ENCODE results near the gene TMEM150B. TPM values are rescaled to one million over a fixed set of nuclear protein-coding genes. Genes with fewer than 3 reads are reported as not detected.

TMEM150B gene
- total RNA-seq, 2 experiments from 2014 or later: not detected

DNA sequence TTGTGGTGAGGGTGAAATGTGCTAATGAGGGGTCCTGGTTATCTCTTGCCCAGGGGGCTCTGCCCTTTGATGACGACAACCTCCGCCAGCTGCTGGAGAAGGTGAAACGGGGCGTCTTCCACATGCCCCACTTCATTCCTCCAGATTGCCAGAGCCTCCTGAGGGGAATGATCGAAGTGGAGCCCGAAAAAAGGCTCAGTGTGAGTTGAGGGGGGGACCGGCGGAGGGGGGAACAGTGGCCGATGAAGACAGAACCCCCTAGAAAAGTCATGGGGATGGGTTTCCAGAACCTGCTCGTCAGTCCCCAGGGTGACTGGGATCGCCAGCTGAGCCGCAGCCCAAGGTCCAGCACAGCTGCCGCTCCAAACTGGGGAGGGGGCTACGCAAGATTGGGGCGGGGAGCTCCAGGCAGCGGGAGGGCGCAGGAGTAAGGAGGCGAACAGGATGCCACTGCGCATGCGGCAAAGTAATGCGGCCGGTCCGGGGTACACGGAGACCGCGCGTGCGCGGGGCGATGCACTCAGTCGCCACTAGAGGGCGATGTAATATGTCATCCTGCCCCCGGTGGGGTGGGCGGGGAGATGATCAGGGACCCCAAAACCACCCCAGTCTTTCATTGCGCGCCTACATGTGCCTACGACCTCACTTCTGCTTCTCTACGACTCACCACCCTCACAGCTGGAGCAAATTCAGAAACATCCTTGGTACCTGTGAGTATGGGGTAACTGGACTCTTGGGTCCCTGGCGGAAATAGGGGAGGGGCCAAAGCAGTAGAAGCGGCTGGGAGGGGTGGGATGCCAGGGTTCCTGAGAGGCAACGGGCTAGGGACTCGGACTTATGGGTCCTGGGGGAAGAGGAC, 23.5 kb downstream of the TMEM150B start:
- H2AFZ ChIP-seq (ENCODE audit: low read length): peak overlapping the region; percentile 32; the same call in 1 of the 2 replicates
- POLR2A ChIA-PET: interaction anchor here (0.8 to 1.8 kb wide), 2 partner anchors 23 to 47 kb away, joined by 4 to 5 read pairs; no protein-coding TSS in a partner anchor
- peak overlapping the region; percentile 15 for H3K27ac ChIP-seq (ENCODE audit: low read depth, low read length, poor library complexity, severe bottlenecking)
- TF ChIP-seq, protein P1, sequence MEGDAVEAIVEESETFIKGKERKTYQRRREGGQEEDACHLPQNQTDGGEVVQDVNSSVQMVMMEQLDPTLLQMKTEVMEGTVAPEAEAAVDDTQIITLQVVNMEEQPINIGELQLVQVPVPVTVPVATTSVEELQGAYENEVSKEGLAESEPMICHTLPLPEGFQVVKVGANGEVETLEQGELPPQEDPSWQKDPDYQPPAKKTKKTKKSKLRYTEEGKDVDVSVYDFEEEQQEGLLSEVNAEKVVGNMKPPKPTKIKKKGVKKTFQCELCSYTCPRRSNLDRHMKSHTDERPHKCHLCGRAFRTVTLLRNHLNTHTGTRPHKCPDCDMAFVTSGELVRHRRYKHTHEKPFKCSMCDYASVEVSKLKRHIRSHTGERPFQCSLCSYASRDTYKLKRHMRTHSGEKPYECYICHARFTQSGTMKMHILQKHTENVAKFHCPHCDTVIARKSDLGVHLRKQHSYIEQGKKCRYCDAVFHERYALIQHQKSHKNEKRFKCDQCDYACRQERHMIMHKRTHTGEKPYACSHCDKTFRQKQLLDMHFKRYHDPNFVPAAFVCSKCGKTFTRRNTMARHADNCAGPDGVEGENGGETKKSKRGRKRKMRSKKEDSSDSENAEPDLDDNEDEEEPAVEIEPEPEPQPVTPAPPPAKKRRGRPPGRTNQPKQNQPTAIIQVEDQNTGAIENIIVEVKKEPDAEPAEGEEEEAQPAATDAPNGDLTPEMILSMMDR (conservative IDR thresholded peaks at IDR 0.05; ENCODE audit: low read length): peak; percentile 96
- no peak for TF ChIP-seq EZH2phosphoT487 (IDR thresholded peaks at IDR 0.05; ENCODE audit: borderline replicate concordance, low read depth, low read length)
- intact Hi-C loops (cut with micrococcal nuclease; ENCODE audit: unreplicated experiment): loop anchor here (5.0 kb wide), 1 partner anchor 36 kb away; the partner anchor contains the start of gene KMT5C
- peak overlapping the region; percentile 71 for H3K4me2 ChIP-seq (ENCODE audit: low read length)
- no peaks in the 10 kb centered on the region for H3K79me2 ChIP-seq (ENCODE audit: insufficient read depth, low read depth, low read length)
- H3K36me3 ChIP-seq (ENCODE audit: insufficient read depth, low read length): peaks cover 35% of the 10 kb centered on the region
- no peaks in the 10 kb centered on the region for H3K9me2 ChIP-seq (ENCODE audit: insufficient read depth, low read length)
- BruUV-seq (replicated peaks): no TSS peak
- peak; percentile 91 for DNase-seq (ENCODE audit: low spot score)
- CTCF ChIA-PET (ENCODE audit: unreplicated experiment): interaction anchor here (0.6 to 1.2 kb wide), 5 partner anchors 10 to 158 kb away, joined by 3 to 5 read pairs (median 3); partner anchors contain the start of gene TMEM238
- H3K4me1 ChIP-seq (ENCODE audit: insufficient read depth, low read length, poor library complexity, severe bottlenecking): peaks cover 37% of the 10 kb centered on the region
- H3K9me3 ChIP-seq (ENCODE audit: low read length): no peaks in the 10 kb centered on the region
- peak overlapping the region; percentile 56 for H3K4me3 ChIP-seq (ENCODE audit: low read depth, low read length, poor library complexity, severe bottlenecking)
- H4K20me1 ChIP-seq (ENCODE audit: insufficient read depth, low read length): no peaks in the 10 kb centered on the region

DNA sequence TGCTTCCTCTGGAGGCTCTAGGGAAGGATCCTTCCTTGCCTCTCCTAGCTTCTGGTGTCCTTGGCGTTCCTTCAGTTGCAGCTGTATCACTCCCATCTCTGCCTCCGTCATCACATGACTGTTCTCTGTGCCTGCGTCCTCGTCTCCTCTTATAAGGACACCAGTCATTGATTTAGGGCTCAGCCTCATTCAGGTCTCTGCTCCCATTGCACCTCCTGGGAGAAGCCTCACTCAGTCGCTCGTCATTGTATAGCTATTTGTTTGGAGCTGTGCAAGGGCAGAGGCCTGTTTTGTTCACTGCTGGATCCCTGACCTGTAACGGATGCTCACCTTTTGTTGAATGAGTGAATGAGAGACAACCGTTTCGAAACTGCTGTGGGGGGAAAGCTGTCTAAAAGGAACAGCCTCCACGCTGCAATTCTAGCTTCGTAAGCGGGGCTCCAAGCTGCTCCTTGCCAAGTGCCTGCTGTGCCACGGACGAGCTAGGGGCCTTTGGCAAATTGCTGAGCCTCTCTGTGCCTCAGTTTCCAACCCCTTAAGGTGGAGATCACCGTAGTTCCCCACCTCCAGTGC, 24.2 kb downstream of the TMEM150B start:
- no peaks in the 10 kb centered on the region for H4K20me1 ChIP-seq (ENCODE audit: insufficient read depth, low read length)
- POLR2A ChIA-PET: interaction anchor here (0.8 to 1.8 kb wide), 2 partner anchors 23 to 47 kb away, joined by 4 to 5 read pairs; no protein-coding TSS in a partner anchor
- intact Hi-C loops (cut with micrococcal nuclease; ENCODE audit: unreplicated experiment): loop anchor here (5.0 kb wide), 1 partner anchor 36 kb away; the partner anchor contains the start of gene KMT5C
- no peak overlapping the region for H3K27ac ChIP-seq (ENCODE audit: low read depth, low read length, poor library complexity, severe bottlenecking)
- BruUV-seq (replicated peaks): no TSS peak
- H3K79me2 ChIP-seq (ENCODE audit: insufficient read depth, low read depth, low read length): no peaks in the 10 kb centered on the region
- DNase-seq (ENCODE audit: low spot score): no peak
- H3K9me3 ChIP-seq (ENCODE audit: low read length): no peaks in the 10 kb centered on the region
- no peak overlapping the region for H2AFZ ChIP-seq (ENCODE audit: low read length)
- TF ChIP-seq, protein P1 (conservative IDR thresholded peaks at IDR 0.05; ENCODE audit: low read length): no peak
- no peak for TF ChIP-seq EZH2phosphoT487 (IDR thresholded peaks at IDR 0.05; ENCODE audit: borderline replicate concordance, low read depth, low read length)
- H3K9me2 ChIP-seq (ENCODE audit: insufficient read depth, low read length): no peaks in the 10 kb centered on the region
- H3K4me3 ChIP-seq (ENCODE audit: low read depth, low read length, poor library complexity, severe bottlenecking): no peak overlapping the region
- H3K36me3 ChIP-seq (ENCODE audit: insufficient read depth, low read length): peaks cover 31% of the 10 kb centered on the region
- CTCF ChIA-PET (ENCODE audit: unreplicated experiment): interaction anchor here (0.6 to 1.2 kb wide), 4 partner anchors 9 to 159 kb away, joined by 3 to 5 read pairs (median 4); partner anchors contain the start of gene TMEM238
- peak overlapping the region; percentile 71 for H3K4me2 ChIP-seq (ENCODE audit: low read length)
- peaks cover 30% of the 10 kb centered on the region for H3K4me1 ChIP-seq (ENCODE audit: insufficient read depth, low read length, poor library complexity, severe bottlenecking)
